Hippocampal formation (tissue), 2 donors: Measurements from ENCODE around the gene IFNAR1.

Experiments used
- DNase-seq, 2 donors: peaks; one replicate each; lab custom pipeline; 2025; lab: John Stamatoyannopoulos, UW

IFNAR1 gene

DNA sequence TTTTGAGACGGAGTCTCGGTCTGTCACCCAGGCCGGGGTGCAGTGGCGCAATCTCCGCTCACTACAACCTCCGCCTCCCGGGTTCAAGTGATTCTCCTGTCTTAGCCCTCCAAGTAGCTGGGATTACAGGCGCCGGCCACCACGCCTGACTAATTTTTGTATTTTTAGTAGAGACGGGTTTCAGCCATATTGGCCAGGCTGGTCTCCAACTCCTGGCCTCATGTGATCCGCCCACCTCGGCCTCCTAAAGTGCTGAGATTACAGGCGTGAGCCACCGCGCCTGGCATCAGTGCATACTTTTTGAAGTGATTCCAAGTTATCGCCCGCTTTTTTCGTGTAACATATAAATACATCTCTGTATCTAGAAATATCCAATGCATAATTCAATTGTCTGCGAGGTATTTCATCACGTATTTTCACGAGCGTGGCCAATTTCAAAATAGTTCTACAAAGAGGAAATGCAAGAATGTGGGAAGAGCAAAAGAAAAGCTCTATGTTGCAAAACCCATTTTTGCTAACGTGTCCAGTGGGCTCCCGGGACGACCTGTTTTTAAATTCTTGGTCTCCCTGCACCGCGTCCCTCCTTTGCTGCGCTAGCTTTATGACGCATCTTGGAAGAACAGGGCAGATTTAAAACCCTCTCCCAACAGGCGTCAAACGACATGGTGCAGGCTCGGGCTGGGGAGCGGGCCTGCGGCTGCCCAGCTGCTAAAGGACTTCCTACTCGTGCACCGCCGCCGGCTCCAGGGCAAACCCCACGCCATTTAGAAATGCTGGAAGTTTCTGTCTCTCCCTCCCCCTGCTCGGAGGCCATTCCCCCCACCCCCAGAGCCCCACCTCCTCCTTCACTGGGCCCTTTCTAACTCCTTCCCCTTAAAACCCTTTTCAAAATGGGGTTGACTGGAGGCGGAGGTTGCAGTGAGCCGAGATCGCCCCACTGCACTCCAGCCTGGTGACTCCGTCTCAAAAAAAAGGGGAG is 77.5 kb downstream of the IFNAR1 start:
- peak; percentile 20 to 34 for DNase-seq

- DNase-seq = peak in 1 of 2 donors; percentile 14
Observed at GRCh38 chr21:33403128-33403785, 78.5 kb downstream of the IFNAR1 start, which contains the start of gene IFNGR2. Gene IFNGR2, plus strand, starts transcription at chr21:33403413. Its CDS starts 131 bp downstream, at chr21:33403544.

DNA sequence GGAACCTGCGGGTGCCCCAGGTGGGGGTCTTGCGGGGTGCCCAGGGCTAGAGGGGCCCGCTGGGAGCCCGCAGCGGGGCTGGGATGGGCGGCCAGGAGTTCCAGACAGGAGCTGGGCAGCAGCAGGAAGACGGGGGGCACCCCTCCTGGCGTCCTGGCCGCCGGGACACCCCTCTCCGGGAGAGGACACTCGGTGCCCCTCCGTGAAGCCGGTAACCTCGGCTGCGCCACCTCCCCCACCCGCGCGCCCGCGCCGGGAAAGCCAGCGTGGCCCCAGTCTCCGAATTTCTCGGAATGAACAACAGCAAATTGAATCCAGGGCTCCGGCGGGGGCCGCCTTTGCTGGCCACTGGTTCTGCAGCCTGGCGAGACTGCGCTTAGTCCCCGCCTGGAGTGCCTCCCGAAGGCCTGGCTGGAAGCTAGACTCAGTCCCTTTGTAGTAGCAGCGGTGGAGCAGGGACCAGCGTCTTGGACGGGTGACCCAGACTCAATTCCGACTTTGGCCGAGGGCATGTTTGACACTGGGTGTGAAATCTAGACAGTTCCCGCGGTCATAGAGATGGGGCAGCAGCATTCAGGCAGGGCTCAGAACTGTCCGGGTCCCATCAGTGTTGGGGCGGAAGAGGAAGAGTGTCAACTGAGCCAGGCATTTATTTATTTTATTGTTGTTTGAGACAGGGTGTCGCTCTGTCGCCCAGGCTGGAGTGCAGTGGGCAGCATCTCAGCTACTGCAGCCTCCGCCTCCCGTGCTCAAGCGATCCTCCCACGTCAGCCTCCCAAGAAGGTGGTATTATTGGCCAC is 79.2 kb downstream of the IFNAR1 start:
- peak in 1 of 2 donors; percentile 47 for DNase-seq

- no peak for DNase-seq
Observed at GRCh38 chr21:33406493-33406892, 81.7 kb downstream of the IFNAR1 start.
